ENCODE measurements around the gene POLE4.
A peak's percentile ranks its signal among the peaks of the same experiment; 100 is the strongest.

POLE4 gene, protein sequence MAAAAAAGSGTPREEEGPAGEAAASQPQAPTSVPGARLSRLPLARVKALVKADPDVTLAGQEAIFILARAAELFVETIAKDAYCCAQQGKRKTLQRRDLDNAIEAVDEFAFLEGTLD

DNA sequence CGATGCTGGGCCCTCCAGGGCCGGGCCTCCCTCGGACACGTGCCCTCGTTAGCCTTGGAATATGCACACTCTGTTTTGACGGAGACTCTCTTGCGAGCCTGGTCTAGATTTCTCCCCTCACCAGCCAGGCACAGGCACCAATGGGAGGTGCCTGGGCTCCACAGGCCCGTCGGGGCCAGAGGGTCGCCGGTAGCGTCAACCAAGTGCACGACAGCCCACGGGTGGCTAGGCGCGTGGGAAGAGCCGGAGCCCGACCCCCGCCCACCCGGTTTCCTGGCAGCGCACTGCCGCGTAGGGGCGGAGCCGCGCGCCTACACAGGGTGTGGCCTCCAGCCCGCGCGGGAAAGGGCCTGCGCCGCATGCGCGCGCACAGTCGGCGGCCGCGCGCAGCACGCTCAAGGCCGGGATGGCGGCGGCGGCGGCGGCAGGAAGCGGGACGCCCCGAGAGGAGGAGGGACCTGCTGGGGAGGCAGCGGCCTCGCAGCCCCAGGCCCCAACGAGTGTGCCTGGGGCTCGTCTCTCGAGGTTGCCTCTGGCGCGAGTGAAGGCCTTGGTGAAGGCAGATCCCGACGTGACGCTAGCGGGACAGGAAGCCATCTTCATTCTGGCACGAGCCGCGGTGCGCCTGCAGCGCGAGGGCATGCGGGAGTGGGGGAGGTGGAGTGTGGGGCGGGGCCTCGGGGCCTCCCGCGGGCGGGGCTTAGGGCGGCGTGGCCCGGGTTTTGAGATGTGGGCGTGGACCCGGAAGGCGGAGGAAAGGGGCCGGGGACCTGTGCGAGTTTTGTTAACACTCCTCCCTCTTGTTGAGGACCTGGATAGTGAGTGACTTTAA, at the start of gene POLE4:
Gene POLE4 (plus strand): TSS at position 370 of the 832 bp plus-strand sequence. CDS start 37 bp downstream, at position 407.
- peak; percentile 82 for DNase-seq

DNA sequence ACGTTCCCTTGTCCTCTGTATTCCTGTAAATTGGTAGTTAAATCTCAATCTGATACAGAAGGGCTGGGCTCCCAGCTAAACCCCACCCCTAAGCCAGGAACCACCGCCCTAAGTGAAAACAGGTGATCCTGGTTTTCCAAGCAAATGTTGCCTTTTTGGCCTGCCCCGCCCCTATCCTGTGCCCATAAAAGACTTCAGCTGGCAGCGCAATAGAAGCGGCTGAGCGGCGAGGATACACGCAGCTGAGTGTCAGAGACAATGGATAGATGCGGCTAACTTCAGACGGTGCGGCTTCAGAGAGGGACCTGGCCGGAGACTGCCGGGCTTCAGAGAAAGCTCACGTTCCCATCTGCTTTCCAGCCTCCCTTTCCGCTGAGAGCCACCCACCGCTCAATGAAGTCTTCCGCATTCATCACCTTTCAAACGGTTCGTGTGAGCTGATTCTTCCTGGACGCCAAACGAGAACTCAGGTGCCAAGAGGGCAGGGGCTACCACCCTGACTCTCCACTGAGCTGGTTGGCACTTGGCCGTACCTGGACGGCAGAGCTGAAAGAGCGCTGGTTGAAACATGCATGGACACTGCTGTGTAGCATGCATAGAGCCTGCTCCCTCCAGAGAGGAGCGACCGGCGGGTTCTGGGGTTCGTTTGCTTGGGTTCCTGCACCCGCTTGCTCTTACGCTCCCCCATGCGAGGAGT, 49.5 kb upstream of the POLE4 start:
- peak; percentile 7 for DNase-seq

DNA sequence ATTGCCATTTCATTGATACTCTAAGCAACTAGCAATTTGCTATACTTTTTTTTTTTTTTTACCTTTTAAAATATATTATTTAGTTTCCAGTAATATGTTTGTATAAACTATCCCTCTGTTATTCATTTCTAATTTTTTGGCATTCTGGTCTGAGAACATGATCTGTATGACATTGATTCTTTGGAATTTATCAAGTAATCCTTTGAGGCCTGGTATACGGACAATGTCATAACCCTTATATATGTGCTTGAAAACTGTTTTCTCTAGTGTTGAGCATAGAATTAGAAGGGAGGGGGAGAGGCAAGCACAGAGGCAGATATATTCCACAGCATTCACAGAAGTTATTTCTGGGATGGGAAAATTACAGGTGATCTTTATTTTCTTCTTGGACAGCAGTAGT, 48.2 kb upstream of the POLE4 start:
- no peak for DNase-seq

DNA sequence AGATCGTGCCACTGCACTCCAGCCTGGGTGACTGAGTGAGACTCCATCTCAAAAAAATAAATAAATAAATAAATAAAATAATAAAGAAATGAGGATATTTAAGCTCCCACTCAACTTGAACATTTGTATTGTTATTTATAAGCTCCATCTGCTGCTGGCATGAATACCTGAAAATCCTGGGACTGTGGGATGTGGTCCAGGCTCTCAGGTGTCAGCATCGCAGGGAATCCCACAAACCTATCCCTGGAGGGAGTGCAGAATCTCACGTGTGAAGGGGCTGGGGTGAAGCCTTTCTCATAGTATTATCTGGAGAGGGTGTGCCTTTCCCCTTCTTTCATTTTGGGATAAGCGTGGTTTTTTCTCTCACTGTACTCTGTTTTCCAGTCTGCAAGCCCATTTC, 47.4 kb upstream of the POLE4 start:
- DNase-seq: peak; percentile 9

DNA sequence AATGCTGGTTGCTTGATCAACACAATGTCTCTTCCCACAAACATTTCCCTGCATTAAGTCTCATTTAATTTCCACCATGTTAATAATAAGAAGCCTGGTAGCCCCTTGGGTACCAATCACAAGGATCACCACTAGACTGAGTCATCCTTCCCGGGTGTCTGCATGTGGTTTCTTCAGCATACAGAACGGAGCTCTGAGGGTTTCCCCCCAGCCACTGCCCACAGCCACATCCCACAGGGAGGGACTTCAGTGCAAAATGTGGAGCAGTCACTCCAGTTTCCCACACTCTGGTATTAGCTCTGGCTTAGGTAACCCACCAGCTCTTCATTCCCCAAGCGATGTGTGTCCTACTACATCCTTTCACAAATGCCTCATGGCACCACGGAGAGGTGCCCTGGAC, 42.7 kb upstream of the POLE4 start:
- DNase-seq: no peak

DNA sequence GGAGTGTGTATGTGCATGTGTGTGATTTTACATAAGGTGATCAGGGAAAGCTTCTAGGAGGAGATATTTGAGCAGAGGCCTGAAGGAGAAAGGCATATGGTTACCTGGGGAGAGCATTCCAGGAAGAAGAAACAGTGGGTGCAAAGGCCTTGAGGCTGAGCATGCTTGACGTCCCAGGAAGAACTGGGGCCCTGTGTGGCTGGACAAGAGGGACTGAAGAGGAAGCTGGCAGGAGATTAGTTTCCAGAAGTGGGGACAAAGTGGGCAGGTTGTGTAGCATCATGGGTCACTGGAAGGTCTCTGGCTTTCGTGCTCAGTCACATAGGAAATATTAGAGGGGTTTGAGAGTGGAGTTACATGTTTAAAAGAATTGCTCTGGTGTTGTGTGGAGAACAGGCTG, 42.0 kb upstream of the POLE4 start:
- no peak for DNase-seq

DNA sequence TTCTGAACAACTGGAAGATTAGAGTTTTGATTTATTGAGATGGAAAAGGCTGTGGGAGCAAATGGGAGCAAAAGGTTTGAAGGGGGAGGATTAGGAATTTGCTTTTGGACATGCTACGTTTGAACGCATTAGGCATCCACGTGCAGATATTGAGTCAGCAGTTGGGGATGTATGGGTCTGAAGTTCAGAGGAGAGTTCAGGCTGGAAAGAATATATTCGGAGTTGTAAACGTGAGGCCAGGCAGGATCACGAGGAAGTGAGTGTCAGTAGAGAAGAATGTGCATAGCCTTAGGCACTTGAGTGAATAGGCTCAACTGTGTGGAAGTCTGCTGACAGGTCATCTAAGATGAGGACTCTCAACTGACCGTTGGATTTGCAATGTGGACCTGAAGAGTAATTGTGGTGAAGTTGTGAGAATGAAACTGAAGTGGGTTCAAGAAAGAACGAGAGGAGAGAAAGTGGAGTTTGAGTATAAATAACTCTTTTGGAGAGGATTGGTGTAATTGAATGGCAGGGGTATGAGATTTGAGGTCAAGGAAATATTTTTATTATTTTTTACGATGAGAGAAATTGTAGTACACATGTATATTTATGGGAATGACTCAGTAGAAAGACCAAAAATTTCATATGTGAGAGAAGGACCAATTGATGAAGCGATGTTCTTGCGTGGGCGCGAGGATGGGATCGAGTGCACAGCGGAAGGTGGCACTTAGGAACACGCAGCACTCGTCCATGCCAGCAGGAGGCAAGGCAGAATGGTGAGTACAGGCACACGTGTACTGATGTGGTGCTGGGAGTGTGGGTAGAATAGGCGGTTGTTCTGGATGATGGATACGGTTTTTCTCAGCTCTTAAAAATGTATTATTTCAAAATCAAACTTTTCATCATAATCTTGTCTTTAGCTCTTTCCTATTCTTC, 40.5 kb upstream of the POLE4 start:
- no peak for DNase-seq

DNA sequence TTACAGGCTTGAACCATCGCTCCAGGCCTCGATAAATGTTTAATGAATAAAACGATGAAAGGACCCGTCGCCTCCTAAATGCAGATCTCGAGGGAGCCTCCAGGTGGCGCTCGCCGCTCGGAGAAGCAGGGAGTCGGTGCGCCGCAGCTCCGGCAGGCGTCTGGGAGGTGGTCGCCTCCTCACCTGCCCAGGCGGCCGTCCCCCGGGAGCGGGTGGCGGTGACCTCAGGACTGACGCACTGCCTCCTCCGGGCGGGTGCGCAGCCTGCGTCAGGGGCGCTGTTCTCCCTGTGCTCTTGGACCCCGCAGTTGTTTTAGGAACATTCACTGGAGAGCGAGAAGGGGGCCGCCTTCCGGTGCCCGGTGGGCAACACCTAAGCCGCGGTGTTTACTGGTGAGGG, 38.6 kb upstream of the POLE4 start:
- peak; percentile 22 for DNase-seq

DNA sequence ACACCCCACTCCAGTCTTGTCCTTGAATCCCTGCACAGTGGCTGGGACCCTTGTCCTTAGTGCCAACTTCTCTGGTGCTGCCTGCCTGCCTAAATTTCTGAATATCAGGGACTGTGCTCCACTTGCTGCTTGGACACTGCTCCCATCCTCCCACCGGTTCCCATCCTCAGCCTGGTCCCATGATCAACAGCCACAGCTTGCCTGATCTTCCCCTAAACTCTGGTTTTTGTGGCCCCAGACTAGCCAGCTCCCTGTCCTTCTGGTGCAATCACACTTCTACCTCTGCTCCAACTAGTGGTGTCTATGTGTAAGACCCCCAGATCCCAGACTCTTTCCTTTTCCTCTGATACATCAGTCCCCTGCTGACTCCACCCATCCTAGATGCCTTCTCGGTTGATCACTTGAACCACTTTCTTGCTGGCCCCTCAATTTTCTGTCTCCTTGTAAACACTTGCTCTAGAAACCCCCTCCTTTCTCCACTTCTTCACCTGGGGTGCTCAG, 37.2 kb upstream of the POLE4 start:
- no peak for DNase-seq

DNA sequence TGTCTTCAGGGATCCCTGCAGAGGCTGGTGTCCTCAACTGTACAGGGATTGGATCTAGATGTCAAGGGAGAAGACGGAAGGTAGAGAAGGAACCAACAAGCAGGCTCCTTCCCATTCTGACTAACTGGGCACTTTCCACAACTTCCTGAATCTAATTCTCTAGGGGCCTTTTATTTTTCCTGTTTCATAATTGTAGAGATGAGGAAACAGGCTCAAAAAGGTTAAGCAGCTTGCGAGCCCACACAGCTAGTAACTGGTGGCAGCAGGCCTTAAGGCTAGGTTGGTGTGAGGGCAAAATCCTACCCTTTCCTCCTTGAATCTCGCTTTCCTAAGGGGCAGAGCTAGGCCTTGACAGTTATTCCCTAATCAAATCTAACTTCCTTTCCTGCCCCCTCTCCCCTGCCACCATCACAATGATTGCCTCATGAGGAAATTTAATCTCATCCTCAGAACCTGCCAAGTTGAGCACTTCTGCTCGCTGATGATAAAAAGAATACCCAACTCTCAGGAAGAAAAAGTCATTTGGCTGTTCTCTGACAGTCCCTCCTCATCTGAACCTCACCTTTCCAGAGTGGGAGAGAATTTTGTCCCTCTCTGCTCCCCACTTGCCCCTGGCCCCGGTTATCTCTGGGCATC, 35.7 kb upstream of the POLE4 start:
- DNase-seq: no peak

DNA sequence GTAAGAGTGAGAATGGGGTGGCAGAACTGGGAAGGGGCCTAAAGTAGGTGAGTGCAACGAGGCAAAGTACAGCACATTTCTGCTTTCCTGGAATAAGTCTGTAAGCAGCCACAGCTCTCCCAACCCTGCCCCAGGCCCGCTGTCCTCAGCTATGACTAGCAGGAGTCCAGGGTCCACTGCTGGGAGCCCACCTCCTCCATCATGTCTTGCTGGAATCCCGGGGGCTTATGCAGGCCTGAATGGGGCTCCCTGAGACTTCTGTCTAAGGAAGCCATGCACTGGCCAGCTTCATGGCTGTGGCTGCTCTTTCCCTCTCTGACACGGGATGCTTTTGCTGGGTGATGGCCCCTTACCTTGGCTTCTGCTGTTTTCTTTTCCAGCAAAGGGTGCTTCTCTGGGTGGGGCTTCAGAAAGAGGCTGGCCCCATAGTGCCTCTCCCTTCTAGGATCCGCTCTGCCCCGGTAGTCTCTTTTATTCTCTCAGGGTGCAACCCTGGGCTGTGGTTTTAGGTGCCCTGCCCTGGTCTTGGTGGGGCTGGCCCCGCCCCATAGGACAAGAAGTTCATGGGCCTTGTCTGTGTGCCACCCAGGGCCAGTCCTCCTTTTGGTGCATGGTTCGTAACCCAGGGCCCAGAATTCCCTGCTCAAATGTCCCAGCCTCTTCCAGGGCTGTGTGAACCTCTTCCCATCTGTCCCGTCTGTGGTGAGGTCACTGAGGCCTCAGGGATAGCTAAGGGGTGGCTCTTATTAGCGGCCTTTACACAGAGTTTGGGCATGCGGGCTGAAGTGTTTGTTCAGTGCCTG, 33.8 kb upstream of the POLE4 start:
- DNase-seq: no peak

DNA sequence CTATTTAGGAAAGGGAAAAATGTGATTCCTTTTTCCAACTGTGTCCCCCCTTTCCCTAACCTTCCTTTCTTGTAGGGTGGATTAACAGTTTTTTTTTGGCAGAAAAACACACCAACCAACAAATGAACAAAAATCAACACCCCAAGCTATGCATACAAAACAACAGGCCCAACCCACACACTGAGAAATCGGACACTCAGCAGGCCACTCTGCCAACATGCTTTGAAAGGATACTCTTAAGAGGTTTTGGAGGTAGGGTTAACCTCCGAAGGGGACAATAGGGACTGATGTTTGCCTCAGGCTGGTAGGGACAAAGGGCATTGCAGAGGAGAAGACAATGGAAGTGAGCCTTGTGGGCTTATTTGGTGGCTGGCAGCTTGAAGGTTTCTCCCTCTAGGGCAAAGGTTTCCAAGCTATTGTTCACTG, 33.1 kb upstream of the POLE4 start:
- peak; percentile 1 for DNase-seq

DNA sequence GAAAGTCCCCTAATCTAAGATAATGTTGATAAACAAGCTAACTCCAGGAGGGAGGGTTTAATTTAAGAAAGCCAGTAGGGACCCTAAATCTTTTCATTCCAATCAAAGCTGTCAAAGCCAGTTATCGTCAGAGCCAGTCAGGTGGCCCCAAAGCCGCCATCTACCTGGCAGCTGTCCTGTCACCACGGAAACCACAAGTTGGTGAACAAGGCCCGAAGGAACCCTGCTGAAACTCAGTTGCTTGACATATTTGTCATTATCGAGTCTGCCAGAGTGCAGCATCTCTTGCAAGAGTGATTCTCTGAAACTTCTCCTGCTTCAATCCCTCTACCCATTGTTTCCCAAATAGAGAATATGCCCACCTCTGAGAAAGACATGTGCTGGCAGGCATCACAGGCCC, 30.8 kb upstream of the POLE4 start:
- no peak for DNase-seq

DNA sequence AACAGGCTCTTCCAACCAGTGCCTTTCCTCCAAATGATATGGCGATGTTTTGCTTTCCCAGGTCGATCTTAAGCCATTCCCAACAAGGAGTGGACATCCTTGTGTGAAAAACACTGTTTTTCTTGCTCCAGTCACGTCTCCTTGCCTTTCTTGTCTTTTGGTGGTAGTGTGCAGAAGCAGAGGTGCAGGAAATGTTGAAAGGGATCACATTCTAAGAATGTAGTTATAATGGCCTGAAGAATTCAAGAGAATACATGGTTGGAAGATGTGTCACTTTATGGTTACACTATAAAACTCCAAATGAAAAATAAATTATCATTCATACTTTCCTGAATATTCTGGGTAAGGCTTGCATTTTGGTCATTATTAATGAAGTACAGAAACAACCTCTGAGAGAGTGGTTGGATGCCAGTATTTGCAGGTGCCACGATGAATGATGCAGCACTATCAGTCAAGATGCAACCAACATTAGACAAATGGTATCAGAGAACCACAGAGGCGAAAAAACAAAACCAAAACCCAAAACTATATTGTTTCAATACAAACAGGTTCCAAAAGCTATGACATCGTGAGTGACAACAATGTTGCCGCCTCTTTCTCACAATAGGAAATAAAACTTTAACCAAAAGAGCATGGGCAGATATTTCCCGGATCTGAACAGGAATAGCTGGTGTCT, 27.5 kb upstream of the POLE4 start:
- no peak for DNase-seq

DNA sequence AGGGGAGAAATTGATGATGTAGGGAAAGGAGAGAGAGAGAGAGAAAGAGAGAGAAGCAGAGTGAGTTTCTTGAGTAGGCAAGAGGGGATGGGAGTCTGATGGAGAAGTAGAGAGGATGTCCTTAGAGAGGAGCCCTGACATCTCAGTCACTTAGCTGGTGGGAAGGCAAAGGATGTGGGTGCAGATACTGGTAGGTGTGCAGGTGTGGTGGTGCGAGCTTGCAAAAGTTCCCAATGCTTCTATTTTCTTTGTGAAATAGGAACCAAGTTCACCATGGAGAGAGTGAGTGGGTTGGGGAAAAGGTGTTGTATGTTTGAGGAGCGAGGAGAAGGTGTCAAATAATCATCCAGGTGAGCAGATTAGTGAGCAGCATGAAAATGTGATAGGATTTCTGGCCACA, 26.5 kb upstream of the POLE4 start:
- no peak for DNase-seq

DNA sequence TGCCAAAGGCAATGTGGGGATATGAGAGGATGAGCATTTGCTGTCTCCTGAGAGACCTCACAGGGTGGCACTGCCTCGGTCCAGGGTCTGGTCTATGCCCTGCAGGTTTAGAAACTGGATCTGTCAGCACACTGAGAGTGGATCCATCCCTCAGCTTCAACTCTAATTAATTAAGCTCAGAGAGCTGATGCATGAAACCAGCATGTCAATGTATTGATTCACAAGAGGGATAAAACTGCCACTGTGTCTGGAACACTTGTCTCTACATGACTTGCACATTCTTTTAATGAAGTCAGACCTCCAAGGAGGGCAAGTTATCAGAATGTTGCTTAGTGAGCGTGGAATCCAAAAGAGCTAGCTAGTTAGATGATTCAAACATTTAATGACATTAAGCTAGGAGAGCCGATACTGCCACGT, 22.5 kb upstream of the POLE4 start:
- no peak for DNase-seq

DNA sequence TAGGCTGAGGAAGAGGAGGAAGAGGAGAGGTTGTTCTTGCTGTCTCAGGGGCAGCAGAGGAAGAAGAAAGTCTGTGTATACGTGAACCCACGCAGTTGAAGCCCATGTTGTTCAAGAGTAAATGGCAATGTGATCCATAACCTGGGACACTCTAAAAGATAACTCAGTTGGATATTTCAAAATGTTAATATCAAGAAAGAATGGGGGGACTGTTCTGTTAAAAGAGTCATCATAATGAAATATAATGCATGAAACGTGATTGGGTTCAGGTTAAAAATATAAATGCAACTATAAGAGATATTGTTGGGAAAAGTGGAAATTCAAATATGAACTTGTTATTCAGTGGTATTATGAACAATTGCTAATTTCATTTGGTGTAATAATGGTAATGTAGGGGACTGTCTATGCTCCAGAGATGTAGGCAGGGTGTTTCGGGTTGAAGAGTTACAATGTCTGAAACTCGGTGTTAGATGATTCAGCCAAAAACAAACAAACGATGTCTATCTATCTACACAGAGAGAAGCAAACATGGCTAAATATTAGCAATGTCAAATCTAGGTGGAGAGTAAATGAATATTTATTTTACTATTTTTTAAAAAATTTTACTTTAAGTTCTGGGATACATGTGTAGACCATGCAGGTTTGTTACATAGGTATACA, 21.1 kb upstream of the POLE4 start:
- no peak for DNase-seq

DNA sequence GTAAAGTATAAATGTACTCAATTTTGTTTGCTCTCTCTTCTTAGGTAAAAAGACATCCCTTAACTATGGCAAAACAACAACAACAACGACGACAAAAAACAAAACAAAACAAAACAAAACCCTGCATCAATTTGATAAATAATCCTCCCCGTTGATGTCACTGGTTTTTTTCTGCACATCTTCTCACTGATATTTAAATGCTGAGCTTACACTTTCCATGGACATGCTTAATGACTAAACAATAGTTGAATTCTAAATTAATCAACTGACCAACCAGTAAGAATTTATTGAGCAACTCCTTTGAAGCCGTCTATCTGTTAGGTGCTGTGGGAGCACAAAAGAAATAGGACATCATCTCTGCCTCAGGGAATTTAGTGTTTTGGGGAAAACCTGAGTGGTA, 20.2 kb upstream of the POLE4 start:
- DNase-seq: no peak

DNA sequence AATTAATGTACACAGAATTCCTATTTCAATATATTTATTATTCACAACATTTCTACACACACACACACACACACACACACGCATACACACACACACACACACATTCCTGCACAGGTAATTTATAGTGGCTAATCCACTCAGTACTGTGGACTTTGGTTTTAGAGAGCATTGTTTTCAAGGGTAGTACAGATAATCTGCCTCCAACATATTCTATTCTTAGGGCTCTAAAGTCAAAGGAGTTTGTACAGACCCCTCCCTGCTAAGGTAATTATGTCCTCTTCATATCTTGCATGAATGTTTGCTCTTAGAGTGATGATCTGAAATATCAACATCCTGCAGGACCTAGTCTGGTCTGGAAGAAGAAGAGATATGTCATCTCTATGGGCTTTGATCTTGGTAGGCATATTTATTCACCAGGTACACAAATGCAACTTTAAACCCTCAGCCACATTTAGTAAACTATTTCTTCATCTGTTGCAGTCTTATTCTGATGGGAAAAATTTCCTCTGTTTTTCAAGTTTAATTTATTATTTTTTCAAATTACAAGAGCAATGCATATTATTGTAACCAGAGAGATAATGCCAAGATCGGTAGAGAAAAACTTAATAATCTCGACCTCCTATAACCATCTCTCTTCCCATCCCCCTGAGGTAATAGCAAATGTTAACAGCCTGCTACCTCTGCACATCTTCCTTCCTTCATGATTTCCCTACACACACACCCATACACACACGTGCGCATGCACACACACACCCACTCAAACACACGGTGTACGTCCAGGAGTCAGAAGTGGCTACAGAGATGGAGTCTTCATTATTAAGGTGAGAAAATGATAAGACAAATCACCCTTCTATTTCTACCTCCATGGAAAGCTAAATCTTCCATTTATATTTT, 18.3 kb upstream of the POLE4 start:
- DNase-seq: no peak
